OCI-LY3 (cell line): Measurements from ENCODE around the gene CLEC18A.

ENCODE experiments used
- EZH2phosphoT487 ChIP-seq: fragments of 200-600 bp; shearing (Covaris generic); IDR thresholded peaks from 2 replicates; pipeline ENCODE4 v1.6.1; 2018; ENCODE audit warnings: antibody characterized with exemption, mixed run types, low read depth
- TF ChIP-seq, protein P1 (sequence below): fragments of 200-600, 300-600 bp; sonication (generic); IDR thresholded peaks from 2 replicates; pipeline ENCODE4 v1.5.1; 2014; ENCODE audit warnings: antibody characterized with exemption, low read length, low read depth

DNA sequence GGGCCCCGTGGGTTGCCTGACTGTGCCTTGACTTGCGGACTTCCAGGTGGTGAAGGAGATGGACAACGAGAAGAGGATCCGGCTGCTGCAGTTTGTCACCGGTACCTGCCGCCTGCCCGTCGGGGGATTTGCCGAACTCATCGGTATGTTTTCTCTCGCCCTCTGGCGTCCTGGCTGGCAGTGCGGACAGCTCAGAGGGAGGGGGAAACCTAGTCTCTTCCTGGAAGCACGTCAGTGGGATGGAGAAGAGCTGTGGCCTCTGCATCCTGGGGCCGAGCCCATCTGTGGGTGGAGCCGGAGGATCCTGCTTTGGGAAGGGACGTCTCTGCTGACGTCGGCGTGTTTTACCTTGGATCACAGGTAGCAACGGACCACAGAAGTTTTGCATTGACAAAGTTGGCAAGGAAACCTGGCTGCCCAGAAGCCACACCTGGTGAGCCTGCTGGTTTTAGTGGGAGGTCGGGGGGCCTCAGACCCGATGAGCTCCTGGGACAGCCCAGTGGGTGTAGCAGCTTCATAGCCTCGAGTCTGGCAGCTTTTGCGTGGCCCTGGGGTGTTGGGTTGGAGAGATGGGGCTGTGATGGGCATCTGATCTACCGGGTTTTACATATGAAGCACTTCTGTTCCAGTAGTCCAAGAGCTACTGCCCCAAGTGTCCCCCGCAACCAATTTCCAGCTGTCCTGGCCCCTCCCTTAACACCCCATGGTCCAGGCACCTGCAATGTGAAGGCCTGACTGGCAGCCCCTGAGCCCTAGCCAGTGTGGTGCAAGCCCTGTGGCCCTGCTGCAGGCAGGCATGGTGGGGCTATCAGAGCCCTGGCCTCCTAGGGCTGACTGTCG, 11.9 kb upstream of the CLEC18A start:
- TF ChIP-seq, protein P1, sequence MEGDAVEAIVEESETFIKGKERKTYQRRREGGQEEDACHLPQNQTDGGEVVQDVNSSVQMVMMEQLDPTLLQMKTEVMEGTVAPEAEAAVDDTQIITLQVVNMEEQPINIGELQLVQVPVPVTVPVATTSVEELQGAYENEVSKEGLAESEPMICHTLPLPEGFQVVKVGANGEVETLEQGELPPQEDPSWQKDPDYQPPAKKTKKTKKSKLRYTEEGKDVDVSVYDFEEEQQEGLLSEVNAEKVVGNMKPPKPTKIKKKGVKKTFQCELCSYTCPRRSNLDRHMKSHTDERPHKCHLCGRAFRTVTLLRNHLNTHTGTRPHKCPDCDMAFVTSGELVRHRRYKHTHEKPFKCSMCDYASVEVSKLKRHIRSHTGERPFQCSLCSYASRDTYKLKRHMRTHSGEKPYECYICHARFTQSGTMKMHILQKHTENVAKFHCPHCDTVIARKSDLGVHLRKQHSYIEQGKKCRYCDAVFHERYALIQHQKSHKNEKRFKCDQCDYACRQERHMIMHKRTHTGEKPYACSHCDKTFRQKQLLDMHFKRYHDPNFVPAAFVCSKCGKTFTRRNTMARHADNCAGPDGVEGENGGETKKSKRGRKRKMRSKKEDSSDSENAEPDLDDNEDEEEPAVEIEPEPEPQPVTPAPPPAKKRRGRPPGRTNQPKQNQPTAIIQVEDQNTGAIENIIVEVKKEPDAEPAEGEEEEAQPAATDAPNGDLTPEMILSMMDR: no peak
- no peak for TF ChIP-seq EZH2phosphoT487
